CD4-positive, alpha-beta T cell (primary cell): Measurements from ENCODE around the gene ESYT1. TPM values are rescaled to one million over a fixed set of nuclear protein-coding genes. Genes with fewer than 3 reads are reported as not detected.

Experiments
- ATAC-seq: fragments of 200-7000 bp; cut with Tn5 transposase; one replicate; pipeline ENCODE4 v1.10.0; 2022; ENCODE audit warnings: mild to moderate bottlenecking; ENCODE audit not compliant: poor library complexity
- CTCF ChIA-PET: fragments of 350-600 bp; sonication (Branson Sonifier 250); formaldehyde crosslinking; loops from one replicate; lab custom pipeline; 2021; ENCODE audit warnings: antibody characterized with exemption, inconsistent platforms; lab: Charles Lee
- POLR2A ChIA-PET: fragments of 350-600 bp; sonication (Branson Sonifier 250); formaldehyde crosslinking; loops from one replicate; lab custom pipeline; 2021; ENCODE audit warnings: antibody characterized with exemption, inconsistent platforms; lab: Charles Lee
- DNase-seq, 14 experiments: peaks; one replicate each; pipeline ENCODE4 v3.0.0-alpha.2; 2013 to 2020; ENCODE audit warnings: mixed read lengths in 2 of 14
- H3K27ac ChIP-seq, 2 donors: one replicate each; pipeline versions ENCODE4 v1.5.1 to v1.7.0; 2013; ENCODE audit warnings: low read length in 2 of 2, low read depth in 1 of 2, mild to moderate bottlenecking in 1 of 2
- H3K27me3 ChIP-seq, 2 experiments: 1 replicate in 1 of 2; 2 replicates in 1 of 2; pipeline versions ENCODE4 v1.6.1 to v1.7.0; 2013; ENCODE audit warnings: low read length in 2 of 2, control low read depth in 1 of 2, mild to moderate bottlenecking in 1 of 2, moderate library complexity in 1 of 2; ENCODE audit not compliant: insufficient read depth in 2 of 2, control insufficient read depth in 1 of 2
- H3K36me3 ChIP-seq: one replicate; pipeline ENCODE4 v1.6.1; 2013; ENCODE audit warnings: low read length, control low read depth; ENCODE audit not compliant: insufficient read depth
- H3K4me1 ChIP-seq: one replicate; pipeline ENCODE4 v1.6.1; 2013; ENCODE audit warnings: low read length, control low read depth; ENCODE audit not compliant: insufficient read depth
- H3K4me3 ChIP-seq: one replicate; pipeline ENCODE4 v1.5.1; 2013; ENCODE audit warnings: mild to moderate bottlenecking, low read length, moderate library complexity
- H3K9me3 ChIP-seq, 2 experiments: 1 replicate in 1 of 2; 2 replicates in 1 of 2; pipeline versions ENCODE4 v1.6.1 to v1.7.0; 2013; ENCODE audit warnings: low read length in 2 of 2, mild to moderate bottlenecking in 2 of 2, control low read depth in 1 of 2, moderate library complexity in 1 of 2; ENCODE audit not compliant: control insufficient read depth in 1 of 2, insufficient read depth in 1 of 2
- H3K27ac Mint-ChIP-seq: one replicate; pipeline ENCODE4 v1.8.0; 2020; ENCODE audit warnings: mixed read lengths
- H3K27me3 Mint-ChIP-seq: one replicate; pipeline ENCODE4 v1.8.0; 2021; ENCODE audit warnings: mixed read lengths
- H3K36me3 Mint-ChIP-seq: one replicate; pipeline ENCODE4 v1.8.0; 2021; ENCODE audit warnings: low read depth, mixed read lengths
- H3K4me1 Mint-ChIP-seq: one replicate; pipeline ENCODE4 v1.8.0; 2021; ENCODE audit warnings: low read depth, mixed read lengths
- H3K4me3 Mint-ChIP-seq: one replicate; pipeline ENCODE4 v1.8.0; 2020; ENCODE audit warnings: mild to moderate bottlenecking, mixed read lengths
- H3K9me3 Mint-ChIP-seq: one replicate; pipeline ENCODE4 v1.8.0; 2020; ENCODE audit warnings: mixed read lengths
- CTCF ChIP-seq: fragments of 200-600 bp; IDR thresholded peaks from one replicate; pipeline ENCODE4 v1.8.0; 2022; ENCODE audit warnings: antibody characterized with exemption, mild to moderate bottlenecking
- intact Hi-C, 2 experiments: fragments of 100-400 bp; cut with DNase I in 1 of 2; cut with micrococcal nuclease in 1 of 2; formaldehyde crosslinking; loops; one replicate each; pipeline versions ENCODE4 v1.15.1 to v1.9.0; 2023 to 2025; cut with DNase I, micrococcal nuclease
- polyA plus RNA-seq, 2 donors: library from polyadenylated mRNA; unstranded; fragments of 120-200 nt; gene quantifications; one replicate each; pipeline ENCODE4 v1.2.1, GENCODE V29; 2013
- total RNA-seq, 174 experiments: library from RNA in 2 of 174; stranded (reverse) in 2 of 174; gene quantifications; one replicate each; pipeline ENCODE4 v1.2.3 and lab custom pipeline; 2021 to 2026

The ESYT1 gene, protein sequence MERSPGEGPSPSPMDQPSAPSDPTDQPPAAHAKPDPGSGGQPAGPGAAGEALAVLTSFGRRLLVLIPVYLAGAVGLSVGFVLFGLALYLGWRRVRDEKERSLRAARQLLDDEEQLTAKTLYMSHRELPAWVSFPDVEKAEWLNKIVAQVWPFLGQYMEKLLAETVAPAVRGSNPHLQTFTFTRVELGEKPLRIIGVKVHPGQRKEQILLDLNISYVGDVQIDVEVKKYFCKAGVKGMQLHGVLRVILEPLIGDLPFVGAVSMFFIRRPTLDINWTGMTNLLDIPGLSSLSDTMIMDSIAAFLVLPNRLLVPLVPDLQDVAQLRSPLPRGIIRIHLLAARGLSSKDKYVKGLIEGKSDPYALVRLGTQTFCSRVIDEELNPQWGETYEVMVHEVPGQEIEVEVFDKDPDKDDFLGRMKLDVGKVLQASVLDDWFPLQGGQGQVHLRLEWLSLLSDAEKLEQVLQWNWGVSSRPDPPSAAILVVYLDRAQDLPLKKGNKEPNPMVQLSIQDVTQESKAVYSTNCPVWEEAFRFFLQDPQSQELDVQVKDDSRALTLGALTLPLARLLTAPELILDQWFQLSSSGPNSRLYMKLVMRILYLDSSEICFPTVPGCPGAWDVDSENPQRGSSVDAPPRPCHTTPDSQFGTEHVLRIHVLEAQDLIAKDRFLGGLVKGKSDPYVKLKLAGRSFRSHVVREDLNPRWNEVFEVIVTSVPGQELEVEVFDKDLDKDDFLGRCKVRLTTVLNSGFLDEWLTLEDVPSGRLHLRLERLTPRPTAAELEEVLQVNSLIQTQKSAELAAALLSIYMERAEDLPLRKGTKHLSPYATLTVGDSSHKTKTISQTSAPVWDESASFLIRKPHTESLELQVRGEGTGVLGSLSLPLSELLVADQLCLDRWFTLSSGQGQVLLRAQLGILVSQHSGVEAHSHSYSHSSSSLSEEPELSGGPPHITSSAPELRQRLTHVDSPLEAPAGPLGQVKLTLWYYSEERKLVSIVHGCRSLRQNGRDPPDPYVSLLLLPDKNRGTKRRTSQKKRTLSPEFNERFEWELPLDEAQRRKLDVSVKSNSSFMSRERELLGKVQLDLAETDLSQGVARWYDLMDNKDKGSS
- 10 to 100 TPM; 88.5 to 90.3 TPM for total RNA-seq
- polyA plus RNA-seq (2013, experiment 1 of 2): 219 TPM
- 199 TPM for polyA plus RNA-seq (2013, experiment 2 of 2)
- total RNA-seq (lab: John Stamatoyannopoulos, UW): 121 to 600 (median 326) reads per million in 172 experiments

- H3K4me1 Mint-ChIP-seq: peaks cover 69% of the 10 kb centered on the region
- peaks cover 66% of the 10 kb centered on the region for H3K4me1 ChIP-seq
- intact Hi-C loops: loop anchor here (1.0 to 5.0 kb wide), 6 partner anchors 9 to 386 kb away; partner anchors contain the start of genes CS (in 1 of the 2), GDF11 (in 1 of the 2), MYL6 (in 1 of the 2) and SMARCC2 (in 1 of the 2)
These were observed at the start of gene ESYT1 for GRCh38 chr12:56127888-56128669. Gene ESYT1, plus strand, starts transcription at chr12:56128267. Its CDS starts 53 bp downstream, at chr12:56128320.

DNA sequence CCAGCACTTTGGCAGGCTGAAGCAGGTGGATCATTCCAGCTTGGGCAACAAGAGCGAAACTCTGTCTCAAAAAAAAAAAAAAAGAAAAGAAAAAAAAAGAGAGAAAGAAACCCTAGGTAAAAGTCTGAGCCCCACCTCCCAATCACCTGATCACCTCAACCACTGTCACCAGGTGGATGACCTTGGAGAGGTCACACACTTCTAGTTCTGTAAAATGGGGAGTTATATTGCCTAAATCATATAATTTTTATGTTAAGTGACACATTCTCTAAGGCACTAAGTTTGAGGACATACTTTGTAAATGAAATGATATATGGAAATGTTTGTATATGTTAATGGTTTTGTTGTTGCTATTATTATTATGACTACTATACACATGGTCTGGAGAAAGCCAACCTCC is 49.6 kb upstream of the ESYT1 start:
- no peak for TF ChIP-seq CTCF
- Histone ChIP-seq H3K36me3 (no peaks in the 10 kb centered on the region), H3K27me3 (peaks cover 13 to 17% of the 10 kb centered on the region in 2 experiments), H3K9me3 (no peaks in the 10 kb centered on the region), H3K4me3 (no peak overlapping the region), H3K4me1 (peaks cover 21% of the 10 kb centered on the region), H3K27ac (no peak overlapping the region)
- peaks cover 14% of the 10 kb centered on the region for H3K4me1 Mint-ChIP-seq
- ATAC-seq: no peak
- no peaks in the 10 kb centered on the region for H3K9me3 Mint-ChIP-seq
- no peak for DNase-seq
- ChIA-PET POLR2A (interaction anchor here (0.9 to 2.1 kb wide), 2 partner anchors 25 to 39 kb away, joined by 7 to 11 read pairs; partner anchors contain the start of genes PA2G4 and ZC3H10), CTCF (interaction anchor here (1.4 to 5.1 kb wide), 5 partner anchors 25 to 48 kb away, joined by 3 to 32 read pairs (median 6); partner anchors contain the start of genes PA2G4 and ZC3H10)
- H3K27me3 Mint-ChIP-seq: peaks cover 17% of the 10 kb centered on the region
- H3K27ac Mint-ChIP-seq: no peak overlapping the region
- H3K36me3 Mint-ChIP-seq: no peaks in the 10 kb centered on the region
- intact Hi-C loops: no loop called here
- H3K4me3 Mint-ChIP-seq: peak overlapping the region; percentile 87

More at GRCh38 chr12:56127888-56128669, at the start of gene ESYT1:
- H3K27me3 Mint-ChIP-seq: no peaks in the 10 kb centered on the region
- peak within 1 kb of the TSS; percentile 77 for H3K27ac ChIP-seq
- H3K36me3 Mint-ChIP-seq: peaks cover 52% of the 10 kb centered on the region
- H3K9me3 Mint-ChIP-seq: no peaks in the 10 kb centered on the region
- TF ChIP-seq CTCF: no peak
- H3K4me3 ChIP-seq: peak within 1 kb of the TSS; percentile 99
- DNase-seq (peak; percentile 93 to 100 (median 96)), ATAC-seq (peak; percentile 90)
- CTCF ChIA-PET: interaction anchor here (0.6 to 9.6 kb wide), 11 partner anchors 10 to 390 kb away, joined by 3 to 138 read pairs (median 5); partner anchors contain the start of genes ANKRD52, MYL6, MYL6B and SMARCC2
- no peaks in the 10 kb centered on the region for H3K9me3 ChIP-seq
- POLR2A ChIA-PET: interaction anchor here (0.6 to 6.5 kb wide), 38 partner anchors 10 to 1848 kb away, joined by 3 to 133 read pairs (median 4); partner anchors contain the start of genes BAZ2A, CBX5, CNPY2 and DNAJC14
- H3K27me3 ChIP-seq: no peaks in the 10 kb centered on the region
- H3K36me3 ChIP-seq: peaks cover 28% of the 10 kb centered on the region
- H3K4me3 Mint-ChIP-seq: peak within 1 kb of the TSS; percentile 97
- H3K27ac Mint-ChIP-seq: peak within 1 kb of the TSS; percentile 86
